IPS DF 4.7 (cell line): ENCODE data around the gene IRF8.
"Not testable (repeated sequence)": the region's sequence is repeated elsewhere in the genome, so short reads cannot be mapped to it uniquely, and the experiment has no call there.

Source experiments
- DNase-seq: peaks from one replicate; pipeline ENCODE4 v3.0.0-alpha.2; 2013; ENCODE audit warnings: low spot score; ENCODE audit errors: extremely low read depth

IRF8 gene

DNA sequence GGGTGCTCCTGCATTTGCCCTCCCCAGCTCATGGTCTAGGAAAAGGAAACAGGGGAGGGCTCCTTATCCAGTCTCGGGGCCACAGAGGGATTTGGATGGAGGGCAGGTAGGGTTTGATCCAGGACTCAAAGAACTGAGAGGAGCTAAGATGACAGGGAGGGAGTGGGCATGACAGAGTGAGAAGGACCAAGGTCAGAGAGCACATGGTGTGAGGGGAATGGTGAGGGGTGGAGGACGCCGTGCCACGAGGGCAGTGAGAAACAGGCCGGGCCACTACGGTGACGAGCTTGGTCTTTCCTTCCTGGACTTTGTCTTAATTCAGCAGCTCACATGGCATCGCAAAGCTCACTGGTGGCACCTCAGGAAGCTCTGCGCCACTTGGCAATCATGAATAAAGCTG, 35.2 kb downstream of the IRF8 start:
- DNase-seq, result no peak

DNA sequence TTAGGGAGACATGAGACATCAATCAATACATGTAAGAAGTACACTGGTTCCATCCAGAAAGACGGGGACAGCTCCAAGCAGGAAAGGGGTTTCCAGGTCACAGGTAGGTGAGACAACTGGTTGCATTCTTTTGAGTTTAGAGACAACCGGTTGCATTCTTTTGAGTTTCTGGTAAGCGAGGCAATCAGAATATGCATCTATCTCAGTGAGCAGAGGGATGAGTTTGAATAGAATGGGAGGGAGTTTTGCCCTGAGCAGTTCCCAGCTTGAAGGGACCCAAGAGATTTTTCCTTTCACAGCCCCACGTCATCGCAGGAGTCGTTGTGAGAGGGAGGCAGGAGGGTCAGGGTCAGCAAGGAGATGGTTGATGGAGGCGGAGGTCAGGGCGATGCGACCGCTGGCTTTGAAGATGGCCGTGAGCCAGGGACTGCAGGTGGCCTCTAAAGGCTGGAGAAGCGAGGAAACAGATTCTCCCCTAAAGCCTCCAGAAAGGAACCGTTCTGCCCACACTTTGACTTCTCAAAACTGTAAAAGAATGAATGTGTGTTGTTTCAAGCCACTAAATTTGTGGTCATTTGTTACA, 36.5 kb downstream of the IRF8 start:
- DNase-seq, result no peak

DNA sequence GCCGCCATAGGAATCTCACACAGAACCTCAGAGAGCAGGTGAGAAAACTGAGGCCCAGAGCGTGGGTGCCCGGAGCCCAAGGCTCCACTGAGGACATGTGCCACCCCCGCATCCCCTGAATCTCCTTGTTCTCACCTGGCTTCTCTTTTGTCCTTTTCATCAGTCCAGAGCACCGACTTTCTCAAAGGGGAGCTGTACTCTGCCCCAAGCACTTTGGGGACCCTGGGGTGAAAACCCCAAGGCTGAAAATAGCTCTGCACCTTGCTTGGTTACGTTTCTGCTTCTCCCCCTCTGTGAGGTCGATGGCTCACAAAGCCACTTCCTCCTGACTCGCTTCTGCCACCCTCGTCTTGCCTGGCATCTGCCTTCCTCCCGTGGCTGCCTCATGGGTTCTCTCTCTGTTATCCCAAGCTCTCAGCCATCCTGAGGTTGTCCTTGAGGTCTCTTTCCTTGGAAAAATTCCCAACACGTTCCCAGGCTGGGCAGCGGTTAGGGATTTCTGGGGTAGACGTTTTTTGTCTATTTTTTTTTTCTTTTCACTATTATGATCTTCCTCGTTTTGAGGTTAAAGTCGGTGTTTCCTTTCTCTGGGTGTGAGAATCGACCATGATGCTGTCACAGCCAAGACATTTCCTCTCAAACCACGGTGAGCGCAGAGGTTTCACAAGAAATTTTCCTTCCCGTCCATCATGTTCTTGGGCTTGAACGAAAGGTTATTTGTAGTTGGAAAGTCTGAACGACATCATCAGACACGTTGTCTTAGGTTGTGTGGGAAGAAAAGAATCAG, 37.2 kb downstream of the IRF8 start:
- no peak for DNase-seq

DNA sequence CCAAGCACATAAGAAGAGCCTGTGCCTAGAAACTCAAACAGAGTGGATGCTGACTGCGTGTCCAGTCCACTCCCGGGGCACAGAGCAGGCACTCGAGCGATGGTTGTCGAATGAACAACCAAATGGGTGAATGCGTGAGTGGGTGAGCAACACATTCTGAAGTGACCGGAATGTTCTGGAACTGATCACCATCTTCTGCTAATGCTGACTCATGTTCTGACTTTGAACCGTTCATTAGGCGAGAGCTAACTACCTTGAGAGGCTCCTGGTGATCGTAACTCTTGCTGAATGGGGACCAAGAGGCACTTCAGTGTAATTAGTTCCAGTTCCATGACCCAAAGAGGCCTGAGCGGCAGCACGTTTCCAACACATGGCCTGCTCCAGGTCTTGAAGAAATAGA, 37.9 kb downstream of the IRF8 start:
- no peak for DNase-seq

DNA sequence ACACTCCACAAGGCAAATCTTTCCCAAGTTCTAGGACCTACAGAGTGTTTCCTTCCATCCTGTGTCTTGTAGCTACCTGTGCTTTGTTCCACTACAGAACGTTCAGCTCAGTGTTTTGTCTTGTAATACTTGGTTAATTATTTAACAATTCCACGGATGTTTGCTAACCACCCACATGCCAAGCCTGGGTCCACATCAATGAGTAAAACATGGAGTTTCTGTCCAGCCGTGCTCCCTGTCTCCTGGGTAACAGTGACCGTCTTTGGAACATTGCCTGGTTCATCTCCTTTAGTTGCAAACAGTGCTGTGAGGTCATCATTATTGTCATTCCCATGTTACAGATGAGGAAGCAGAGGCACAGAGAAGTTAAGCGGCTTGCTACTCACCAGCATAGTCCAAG, 41.3 kb downstream of the IRF8 start:
- no peak for DNase-seq

DNA sequence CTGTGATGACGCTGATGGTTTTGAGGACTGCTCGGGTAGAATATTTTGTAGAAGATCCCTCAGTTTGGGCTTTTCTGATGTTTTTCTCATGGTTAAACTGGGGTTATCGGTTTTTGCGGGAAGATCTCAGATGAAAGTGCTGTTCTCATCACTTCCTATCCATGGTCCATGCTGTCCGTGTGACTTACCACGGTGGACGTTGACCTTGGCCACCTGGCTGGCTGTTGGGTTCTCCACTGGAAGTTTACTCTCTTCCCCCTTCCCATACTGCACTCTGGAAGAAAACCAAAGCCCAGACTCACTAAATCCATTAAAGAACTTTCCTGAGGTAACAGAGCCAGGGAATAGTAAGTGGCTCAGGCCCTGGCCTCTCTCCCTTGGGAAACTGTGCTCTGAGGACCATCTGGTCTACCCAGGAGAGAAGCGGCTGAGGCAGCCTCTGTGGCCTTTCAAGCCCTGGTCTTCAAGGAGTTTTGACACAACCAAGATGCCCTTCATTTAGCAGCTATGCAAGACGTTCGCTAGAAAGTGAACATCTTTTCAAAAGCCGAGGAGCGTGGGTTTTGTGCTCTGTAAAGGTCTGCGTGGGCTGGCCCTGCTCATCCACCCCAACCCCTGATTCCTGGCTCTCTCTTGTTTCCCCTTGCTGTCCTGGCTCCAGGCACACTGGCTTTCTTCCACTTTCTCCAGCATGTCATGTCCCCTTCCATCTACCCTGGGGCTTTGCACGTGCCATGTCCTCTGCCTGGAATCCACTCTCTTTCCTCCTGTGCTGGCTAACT, 43.1 kb downstream of the IRF8 start:
- DNase-seq, result no peak

DNA sequence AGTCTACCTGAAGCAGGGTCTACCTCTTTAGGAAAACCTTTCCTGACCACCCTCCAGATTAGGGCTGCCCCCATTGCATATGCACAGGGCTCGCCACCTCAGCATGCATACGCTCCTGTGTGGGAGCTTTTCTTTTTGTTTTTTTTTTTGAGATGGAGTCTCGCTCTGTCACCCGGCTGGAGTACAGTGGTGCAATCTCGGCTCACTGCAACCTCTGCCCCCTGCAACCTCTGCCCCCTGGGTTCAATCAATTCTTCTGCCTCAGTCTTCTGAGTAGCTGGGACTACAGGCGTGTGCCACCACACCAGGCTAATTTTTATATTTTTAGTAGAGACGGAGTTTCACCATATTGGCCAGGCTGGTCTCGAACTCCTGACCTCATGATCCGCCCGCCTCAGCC, 43.7 kb downstream of the IRF8 start:
- not testable (repeated sequence) for DNase-seq

DNA sequence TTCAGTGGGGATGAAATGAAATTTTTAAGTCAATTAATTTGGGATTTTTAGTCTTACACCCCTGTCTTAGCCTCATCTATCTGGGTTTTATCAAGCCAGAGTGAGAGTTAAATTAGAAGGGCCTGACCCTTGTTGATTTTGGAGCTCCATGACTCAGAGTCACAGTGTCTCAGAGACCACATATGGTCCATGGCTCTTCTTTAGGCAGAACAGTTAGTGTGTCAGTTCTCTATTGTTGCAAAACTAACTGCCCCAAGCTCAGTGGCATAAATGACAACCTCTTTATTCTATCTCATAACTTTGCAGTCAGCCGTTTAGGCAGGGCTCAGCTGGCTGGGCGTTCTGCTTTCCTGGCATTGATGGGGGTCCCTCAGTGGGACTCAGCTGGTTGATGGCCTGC, 44.7 kb downstream of the IRF8 start:
- DNase-seq, result no peak

DNA sequence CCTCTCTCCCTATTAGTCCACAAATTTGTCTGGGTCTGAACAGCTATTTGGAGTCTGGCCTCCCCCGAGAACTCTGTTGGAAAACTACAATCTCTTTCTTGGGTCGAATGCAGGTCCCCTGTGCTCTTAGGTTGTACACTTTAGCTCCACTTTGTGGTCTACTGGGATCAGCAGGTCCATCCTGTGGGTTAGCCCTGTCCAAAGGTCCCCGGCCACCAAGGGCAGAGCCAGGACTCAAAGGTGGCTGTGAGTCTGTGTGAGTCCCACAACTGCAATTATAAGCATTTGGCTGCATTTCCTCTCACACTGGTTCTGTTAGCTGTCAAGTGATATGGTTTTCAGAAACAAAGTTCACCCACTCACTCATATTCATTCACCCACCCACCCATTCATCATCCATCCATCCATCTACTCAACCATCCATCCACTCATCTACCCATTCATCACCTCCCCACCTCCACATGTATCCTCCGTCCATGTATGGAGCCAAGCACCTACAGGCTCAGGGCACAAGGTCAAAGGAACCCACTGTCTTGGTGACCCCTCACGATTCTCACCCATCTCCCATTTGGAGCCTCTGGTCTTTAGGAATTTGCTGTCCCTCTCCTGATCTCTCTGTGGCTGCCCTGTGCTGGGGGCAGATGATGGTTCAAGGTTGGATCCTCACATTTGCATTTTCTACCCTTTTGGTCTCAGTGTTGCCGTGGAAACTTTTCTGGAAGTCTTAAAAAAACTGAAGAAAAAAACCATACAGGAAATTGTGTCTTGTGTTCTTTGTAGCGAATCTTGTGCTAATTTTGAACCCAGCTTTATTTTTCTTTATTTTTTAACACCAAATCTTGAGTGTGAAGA, 45.8 kb downstream of the IRF8 start:
- no peak for DNase-seq

DNA sequence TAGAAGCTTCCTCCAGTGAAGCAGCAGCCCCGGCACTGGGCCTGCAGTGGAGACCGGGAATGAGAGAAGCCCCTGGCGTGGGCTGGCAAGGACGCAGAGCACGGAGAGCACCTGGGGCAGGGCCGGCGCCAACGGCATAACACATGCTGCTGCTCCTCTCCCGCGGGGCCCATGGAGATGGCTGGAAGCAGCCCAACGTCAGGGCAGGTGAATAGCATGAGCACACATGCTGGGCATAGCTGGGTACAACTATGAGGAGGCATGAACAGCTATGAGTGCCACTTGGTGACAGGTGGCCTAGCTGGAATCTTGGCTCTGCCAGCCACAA, 46.4 kb downstream of the IRF8 start:
- no peak for DNase-seq

DNA sequence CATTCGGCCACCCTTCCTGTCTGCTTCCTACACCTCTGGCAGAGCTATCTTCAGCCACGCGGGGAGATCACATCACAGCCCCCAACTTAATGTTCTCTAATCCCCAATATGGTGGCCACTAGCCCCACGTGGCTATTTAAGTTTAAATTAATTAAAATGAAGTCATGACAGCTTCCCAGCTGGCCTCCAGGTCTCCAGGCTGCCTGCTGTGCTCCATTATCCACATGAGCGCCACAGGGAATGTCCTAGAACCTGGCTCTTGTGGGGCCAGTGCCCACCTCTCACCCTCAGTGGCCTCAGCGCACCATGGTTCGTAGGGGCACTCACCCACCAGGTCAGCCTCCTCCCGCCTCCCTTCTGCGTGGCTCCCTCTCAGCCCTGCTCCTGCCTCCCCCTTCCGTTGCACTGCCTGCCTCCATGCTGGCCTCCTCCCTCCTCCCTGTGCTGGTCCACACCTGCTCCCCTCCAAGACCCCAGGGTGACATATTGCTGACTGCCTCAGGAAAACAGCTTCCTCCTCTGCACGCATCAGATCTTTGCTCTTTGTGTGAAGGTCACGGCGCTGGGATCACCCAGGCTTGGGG, 47.7 kb downstream of the IRF8 start:
- no peak for DNase-seq

DNA sequence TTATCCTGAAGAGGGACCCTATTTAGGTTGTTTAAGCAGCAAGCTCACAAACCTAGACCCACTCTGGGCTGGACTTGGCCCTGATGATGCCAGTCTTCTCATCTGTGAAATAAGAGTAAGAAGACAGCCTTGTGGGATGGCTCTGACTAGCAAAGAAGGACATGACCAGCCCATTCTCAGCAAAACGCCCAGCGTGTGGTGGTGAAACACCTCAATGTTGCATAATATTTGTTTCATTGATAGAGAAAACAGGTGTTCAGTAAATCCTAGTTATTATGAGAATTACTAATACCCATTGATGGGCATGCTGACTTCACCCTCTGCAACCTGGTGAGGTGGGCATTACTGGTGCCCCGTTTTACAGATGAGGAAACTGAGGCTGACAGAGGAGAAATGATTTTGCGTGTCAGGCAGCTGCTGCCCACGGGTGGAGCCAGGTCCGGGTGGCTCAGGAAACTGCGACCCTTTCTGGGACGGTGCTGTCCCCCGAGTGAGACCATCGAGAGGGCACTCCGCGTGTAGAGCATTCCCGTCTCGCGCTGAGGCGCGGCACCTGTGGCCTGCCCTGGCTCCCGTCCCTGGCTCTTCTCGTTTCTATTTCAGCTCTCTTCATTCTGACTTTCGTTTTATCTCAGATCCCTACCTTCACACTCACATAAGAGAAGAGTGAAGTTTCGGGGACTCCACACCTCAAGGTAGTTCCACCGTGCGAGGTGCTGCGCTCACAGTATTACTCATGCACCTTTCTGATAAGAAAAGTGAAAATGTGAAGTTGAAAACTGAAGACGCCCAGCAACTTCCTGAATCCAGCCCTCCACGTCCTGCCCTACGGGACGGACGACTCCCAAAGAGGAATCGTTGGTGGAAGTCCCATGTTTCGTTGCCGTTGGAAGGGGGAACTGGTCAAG, 48.5 kb downstream of the IRF8 start:
- no peak for DNase-seq

DNA sequence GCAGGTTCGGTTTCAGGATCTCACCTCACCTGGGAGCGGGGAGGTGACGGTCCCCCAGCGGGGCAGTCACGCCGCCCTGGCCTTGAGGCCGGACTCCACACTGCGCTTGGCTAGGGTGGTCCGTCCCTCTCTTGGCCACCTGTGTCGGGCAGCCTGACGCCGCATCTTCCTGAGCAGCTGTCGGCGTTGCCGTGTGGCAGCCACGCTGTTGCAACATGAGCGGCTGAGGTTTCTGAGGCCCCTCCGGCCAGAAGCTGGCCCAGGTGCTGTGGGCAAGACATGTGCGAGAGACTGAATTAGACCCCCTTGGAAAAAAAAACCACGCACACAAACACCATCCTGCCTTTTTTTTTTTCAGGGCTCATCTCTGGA, 49.2 kb downstream of the IRF8 start:
- no peak for DNase-seq

DNA sequence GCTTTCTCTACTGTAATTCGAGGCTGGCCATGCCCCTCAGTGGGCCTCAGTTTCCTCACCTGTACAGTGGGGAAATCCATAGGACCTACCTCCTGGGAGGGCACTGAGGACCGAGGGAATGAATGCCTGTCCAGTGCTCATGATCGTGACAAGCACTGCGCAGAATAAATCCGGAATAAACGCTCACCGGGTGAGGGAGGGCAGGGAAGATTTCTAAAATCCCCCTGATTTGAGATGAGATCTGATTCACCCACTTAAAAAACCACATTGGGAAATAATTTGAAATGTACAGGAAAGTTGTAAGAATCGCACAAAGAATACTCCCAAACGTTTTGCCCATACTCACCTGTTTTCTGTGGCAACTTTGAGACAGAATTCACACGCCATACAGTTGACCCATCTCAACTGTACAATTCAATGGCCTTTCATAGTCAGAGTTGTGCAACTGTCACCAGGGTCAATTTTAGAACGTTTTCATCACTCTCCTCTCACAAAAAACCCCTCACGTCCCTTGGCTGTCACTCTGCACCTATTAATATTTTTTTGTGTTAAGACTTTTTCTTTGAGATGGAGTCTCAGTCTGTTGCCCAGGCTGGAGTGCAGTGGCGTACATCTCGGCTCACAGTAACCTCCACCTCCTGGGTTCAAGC, 49.8 kb downstream of the IRF8 start:
- no peak for DNase-seq

DNA sequence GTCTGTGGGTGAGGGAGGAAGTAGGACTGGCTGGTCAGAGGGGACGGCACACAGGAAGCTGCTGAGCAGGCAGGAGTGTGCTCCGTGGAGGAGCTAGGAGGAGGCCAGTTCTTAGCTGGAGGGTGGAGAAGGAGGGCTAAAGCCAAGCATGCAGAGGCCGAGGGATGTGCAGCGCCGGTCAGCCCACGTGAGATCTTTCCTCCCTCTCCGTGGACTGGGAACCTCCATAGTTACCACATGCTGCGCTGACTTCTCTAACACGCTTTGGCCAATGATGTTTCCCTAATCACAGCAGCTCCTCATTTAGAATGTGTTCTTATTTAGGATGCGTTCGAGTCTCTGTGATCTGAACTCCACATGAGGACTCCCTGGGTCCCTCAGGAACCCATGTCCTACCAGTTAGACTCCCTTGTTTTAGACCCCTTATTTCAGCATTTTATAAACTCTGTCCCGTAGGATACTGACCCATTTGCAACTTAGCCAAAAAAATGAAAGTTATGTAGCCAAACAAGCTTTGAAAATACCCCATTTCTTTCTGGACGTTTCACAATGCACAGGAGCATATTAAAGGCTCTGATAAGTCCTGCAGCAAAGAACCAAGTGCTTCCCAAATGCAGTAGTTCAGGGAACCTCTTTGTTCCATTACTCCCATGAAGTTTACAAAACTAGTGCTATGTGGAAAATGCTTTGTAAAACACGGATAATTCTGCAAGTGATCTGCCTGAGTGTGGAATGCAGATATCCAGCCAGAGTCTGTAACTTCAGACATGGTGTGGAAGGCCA, 51.4 kb downstream of the IRF8 start:
- no peak for DNase-seq

DNA sequence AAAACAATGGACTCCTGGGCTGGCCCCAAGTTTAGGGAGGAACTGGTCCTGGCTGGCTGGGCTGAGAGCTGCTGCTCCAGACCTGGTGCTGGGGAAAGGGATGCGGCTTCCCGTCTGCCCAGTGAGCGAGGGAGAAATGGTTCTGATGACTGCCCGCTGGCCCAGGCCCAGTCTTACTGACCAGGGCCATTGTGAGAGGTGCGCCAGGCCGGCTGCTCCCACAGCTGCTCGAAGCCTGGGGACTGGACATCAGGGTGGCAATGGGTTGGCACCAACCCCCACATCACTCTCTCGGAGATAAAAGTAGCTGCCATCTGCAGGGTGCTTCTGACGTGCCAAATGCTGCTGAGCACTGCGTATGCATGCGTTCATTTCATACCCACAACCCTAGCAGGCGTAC, 53.2 kb downstream of the IRF8 start:
- DNase-seq, result no peak

DNA sequence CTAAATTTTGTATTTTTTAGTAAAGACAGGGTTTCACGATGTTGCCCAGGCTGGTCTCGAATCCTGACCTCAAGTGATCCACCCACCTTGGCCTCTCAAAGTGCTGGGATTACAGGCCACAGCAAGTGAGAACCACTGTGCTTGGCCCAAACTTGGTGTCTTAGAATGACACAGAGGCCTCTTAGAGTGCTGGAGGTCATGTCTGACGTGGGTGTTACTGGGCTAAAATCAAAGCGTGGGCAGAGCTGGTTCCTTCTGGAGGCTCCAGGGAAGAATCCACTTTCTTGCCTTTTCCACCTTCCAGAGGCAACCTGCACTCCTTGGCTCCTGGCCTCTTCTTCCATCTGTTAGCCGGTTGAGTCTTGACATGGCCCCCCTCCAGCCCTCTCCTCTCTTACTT, 53.8 kb downstream of the IRF8 start:
- DNase-seq, result no peak

DNA sequence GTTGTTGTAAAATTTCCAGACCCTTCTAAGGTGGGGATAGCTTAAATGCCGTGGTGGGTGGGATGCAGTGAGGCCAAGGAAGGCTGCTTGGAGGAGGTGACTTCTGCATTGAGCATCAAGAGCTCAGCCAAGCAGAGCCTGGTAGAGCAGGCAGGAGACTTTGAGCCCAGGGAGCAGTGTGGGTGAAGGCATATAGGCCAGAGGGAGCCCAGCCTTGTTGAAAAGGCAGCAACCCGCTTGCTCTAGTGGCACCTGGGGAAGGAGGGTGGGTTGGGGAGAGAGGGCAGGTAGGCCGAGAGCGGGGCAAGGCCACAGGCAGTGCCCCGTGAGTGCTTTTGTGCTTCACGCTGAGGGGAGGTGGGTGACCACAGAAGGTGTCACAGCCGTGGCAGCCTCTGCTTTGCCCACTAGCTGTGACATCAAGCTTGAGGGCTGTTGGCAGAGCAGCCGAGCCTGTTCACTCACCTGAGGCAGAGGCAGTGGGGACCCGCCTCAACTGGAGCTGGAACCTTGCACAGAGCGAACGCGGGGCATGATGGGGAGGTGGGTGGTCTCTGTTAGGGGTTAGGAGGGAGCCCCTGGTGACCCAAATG, 56.1 kb downstream of the IRF8 start:
- no peak for DNase-seq

DNA sequence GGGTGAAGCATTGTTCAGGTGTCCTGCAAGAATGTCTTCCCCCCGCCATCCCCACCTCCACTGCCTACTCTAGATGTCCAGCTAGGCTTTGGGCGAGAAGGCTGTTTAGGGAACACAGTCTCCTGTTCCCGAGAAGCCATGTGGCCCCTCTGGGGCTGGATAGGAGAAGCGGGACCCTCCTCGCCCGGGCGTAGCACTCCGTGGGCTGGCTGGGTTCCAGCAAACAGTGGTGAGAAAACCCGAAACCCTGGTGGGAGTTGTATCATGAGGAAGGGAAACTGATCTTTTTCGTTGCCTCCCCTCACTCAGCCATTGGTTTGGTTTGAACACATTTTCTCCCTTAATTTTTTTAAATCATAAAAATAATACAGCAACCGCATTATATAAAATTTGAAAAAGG, 56.6 kb downstream of the IRF8 start:
- no peak for DNase-seq
